SHP77 treated with DMSO at 0.1 percent for 48 hours (cell line): ENCODE measurements around the gene PASD1.
"Not testable (repeated sequence)": the region's sequence is repeated elsewhere in the genome, so short reads cannot be mapped to it uniquely, and the experiment has no call there.

Source experiments
- DNase-seq: peaks from one replicate; lab custom pipeline; 2025; lab: John Stamatoyannopoulos, UW

Gene PASD1

GRCh38 chrX:151563449-151563848, at the start of gene PASD1:
PASD1 (plus strand) TSS chrX:151563675; CDS start chrX:151601554, 37,879 bp downstream.
- DNase-seq = no peak

- DNase-seq = no peak
These were observed 48.2 kb upstream of the PASD1 start for GRCh38 chrX:151515237-151515636.

- DNase-seq = no peak
These were observed 46.8 kb upstream of the PASD1 start for GRCh38 chrX:151516538-151517187.

- no peak for DNase-seq
These were observed 46.1 kb upstream of the PASD1 start for GRCh38 chrX:151517421-151517820.

- DNase-seq = no peak
These were observed 40.1 kb upstream of the PASD1 start for GRCh38 chrX:151523351-151523750.

GRCh38 chrX:151536571-151536970, 26.9 kb upstream of the PASD1 start:
- no peak for DNase-seq

- no peak for DNase-seq
These were observed 25.9 kb upstream of the PASD1 start for GRCh38 chrX:151537572-151537971.

GRCh38 chrX:151538190-151539122, 25.0 kb upstream of the PASD1 start:
- DNase-seq = no peak

- DNase-seq = no peak
These were observed 19.8 kb upstream of the PASD1 start for GRCh38 chrX:151543706-151544105.

GRCh38 chrX:151546226-151546625, 17.2 kb upstream of the PASD1 start:
- DNase-seq = not testable (repeated sequence)

GRCh38 chrX:151551176-151551575, 12.3 kb upstream of the PASD1 start:
- not testable (repeated sequence) for DNase-seq

- no peak for DNase-seq
These were observed 10.7 kb upstream of the PASD1 start for GRCh38 chrX:151552743-151553142.

GRCh38 chrX:151555301-151555700, 8.2 kb upstream of the PASD1 start:
- not testable (repeated sequence) for DNase-seq

GRCh38 chrX:151562485-151562884, 990 bp upstream of the PASD1 start:
- not testable (repeated sequence) for DNase-seq

GRCh38 chrX:151563003-151563402, 472 bp upstream of the PASD1 start:
- not testable (repeated sequence) for DNase-seq

GRCh38 chrX:151564035-151564434, 560 bp downstream of the PASD1 start:
- DNase-seq = no peak

- DNase-seq = not testable (repeated sequence)
These were observed 3.4 kb downstream of the PASD1 start for GRCh38 chrX:151566872-151567271.

- DNase-seq = no peak
These were observed 7.1 kb downstream of the PASD1 start for GRCh38 chrX:151570561-151570960.

- DNase-seq = not testable (repeated sequence)
These were observed 29.9 kb downstream of the PASD1 start for GRCh38 chrX:151593384-151593783.

GRCh38 chrX:151596282-151596681, 32.8 kb downstream of the PASD1 start:
- DNase-seq = no peak

- DNase-seq = no peak
These were observed 41.5 kb downstream of the PASD1 start for GRCh38 chrX:151604931-151605330.

- no peak for DNase-seq
These were observed 45.7 kb downstream of the PASD1 start for GRCh38 chrX:151609222-151609621.

GRCh38 chrX:151621422-151621821, 57.9 kb downstream of the PASD1 start:
- no peak for DNase-seq
